ENCODE data around the gene DPP10.

GRCh38 chr2:115825912-115826311 is 1383.5 kb downstream of the DPP10 start:
- TF ChIP-seq CTCF (IDR thresholded peaks at IDR 0.05; ENCODE audit: insufficient read depth, low read depth, low read length) (no peak), EZH2 (IDR thresholded peaks at IDR 0.05; ENCODE audit: insufficient read depth, low read length) (no peak)
